Thymus (tissue), 11 donors: Measurements from ENCODE around the gene RELL2. TPM values are rescaled to one million over a fixed set of nuclear protein-coding genes. Genes with fewer than 3 reads are reported as not detected.

Experiments
- DNase-seq, 9 donors: peaks; one replicate each; pipeline ENCODE4 v3.0.0-alpha.2; 2013; ENCODE audit warnings: low spot score in 9 of 9, low read depth in 6 of 9, missing footprints in 1 of 9
- H3K27ac ChIP-seq, 2 donors: one replicate each; pipeline ENCODE4 v1.5.1; 2013; ENCODE audit warnings: control low read depth in 1 of 2, low read depth in 1 of 2, low read length in 1 of 2, mild to moderate bottlenecking in 1 of 2, moderate library complexity in 1 of 2
- H3K27me3 ChIP-seq, 2 donors: one replicate each; pipeline ENCODE4 v1.5.1; 2013; ENCODE audit warnings: low read length in 1 of 2; ENCODE audit not compliant: control insufficient read depth in 2 of 2, insufficient read depth in 1 of 2
- H3K36me3 ChIP-seq, 2 donors: one replicate each; pipeline ENCODE4 v1.5.1; 2013; ENCODE audit warnings: low read length in 1 of 2, mild to moderate bottlenecking in 1 of 2, moderate library complexity in 1 of 2; ENCODE audit not compliant: control insufficient read depth in 2 of 2, insufficient read depth in 2 of 2
- H3K4me1 ChIP-seq, 2 donors: one replicate each; pipeline ENCODE4 v1.5.1; 2013; ENCODE audit warnings: low read length in 2 of 2; ENCODE audit not compliant: control insufficient read depth in 2 of 2, insufficient read depth in 2 of 2
- H3K4me3 ChIP-seq, 2 donors: one replicate each; pipeline ENCODE4 v1.5.1; 2013; ENCODE audit warnings: low read length in 2 of 2, control low read depth in 1 of 2, mild to moderate bottlenecking in 1 of 2
- H3K9me3 ChIP-seq, 2 donors: one replicate each; pipeline ENCODE4 v1.5.1; 2013; ENCODE audit warnings: low read length in 1 of 2, mild to moderate bottlenecking in 1 of 2; ENCODE audit not compliant: control insufficient read depth in 2 of 2, insufficient read depth in 1 of 2
- WGBS: extraction: QIAGEN DNeasy Blood & Tissue Kit; methylation state at CpG from one replicate; pipeline ENCODE4 v1.1.7; 2013; 5-methylcytosine and 5-hydroxymethylcytosine counted together
- polyA plus RNA-seq: library from polyadenylated mRNA; stranded (reverse); fragments of 200-250 nt; gene quantifications from one replicate; pipeline ENCODE4 v1.2.3, GENCODE V29; 2013
- total RNA-seq: library from RNA; stranded (reverse); fragments of 120-200 nt; gene quantifications from one replicate; pipeline ENCODE4 v1.2.4, GENCODE V29; 2013
- donor health status: healthy.

Gene RELL2
- total and polyA plus RNA-seq, 2 donors: 10.0 to 20.8 TPM

- Histone ChIP-seq H3K4me3 (no peak overlapping the region), H3K9me3 (no peaks in the 10 kb centered on the region), H3K36me3 (peaks cover 29 to 36% of the 10 kb centered on the region in 2 donors), H3K4me1 (peaks cover 23 to 28% of the 10 kb centered on the region in 2 donors), H3K27ac (no peak overlapping the region), H3K27me3 (peaks cover 0 to 3% of the 10 kb centered on the region in 2 donors)
- DNase-seq: no peak
- 94% methylated on average over 12 of the region's 12 CpGs for WGBS
Measured at GRCh38 chr5:141639357-141640050, 2.7 kb downstream of the RELL2 start.

DNA sequence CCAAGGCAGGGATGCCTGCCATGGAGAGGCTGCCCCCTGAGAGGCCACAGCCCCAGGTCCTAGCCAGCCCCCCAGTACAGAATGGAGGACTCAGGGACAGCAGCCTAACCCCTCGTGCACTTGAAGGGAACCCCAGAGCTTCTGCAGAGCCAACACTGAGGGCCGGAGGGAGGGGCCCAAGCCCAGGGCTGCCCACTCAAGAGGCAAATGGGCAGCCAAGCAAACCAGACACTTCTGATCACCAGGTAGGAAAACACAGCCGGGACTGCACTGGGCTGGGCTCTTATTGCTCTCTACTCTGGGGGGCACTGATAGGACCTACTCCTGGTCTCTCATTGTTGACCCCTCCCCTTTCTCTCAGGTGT, 3.2 kb downstream of the RELL2 start:
- H3K27ac ChIP-seq: no peak overlapping the region
- peaks cover 28 to 33% of the 10 kb centered on the region in 2 donors for H3K36me3 ChIP-seq
- 96% methylated on average over 3 of the region's 3 CpGs for WGBS
- DNase-seq: no peak
- H3K27me3 ChIP-seq: peaks cover 0 to 3% of the 10 kb centered on the region in 2 donors
- no peaks in the 10 kb centered on the region for H3K9me3 ChIP-seq
- H3K4me3 ChIP-seq: no peak overlapping the region
- peaks cover 18 to 22% of the 10 kb centered on the region in 2 donors for H3K4me1 ChIP-seq

DNA sequence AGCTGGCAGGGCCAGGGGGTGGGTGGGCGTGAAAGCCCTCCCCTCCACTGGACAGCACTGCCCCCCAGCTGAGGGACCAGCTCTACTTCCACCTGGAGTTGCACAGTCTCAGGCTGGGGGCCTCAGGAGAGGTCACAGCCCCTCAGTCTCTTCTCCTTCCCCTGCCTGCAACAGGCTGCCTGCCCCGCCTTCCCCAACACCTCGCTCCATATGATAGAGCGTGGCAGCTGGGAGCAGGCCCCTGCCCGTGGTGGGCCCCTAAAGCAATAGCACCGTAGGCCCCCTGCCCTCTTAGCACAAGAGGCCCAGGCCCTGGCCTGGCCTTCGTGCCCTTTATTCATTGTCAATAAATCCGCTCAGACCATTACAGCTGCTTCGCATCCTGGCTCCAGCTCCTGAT, 3.9 kb downstream of the RELL2 start:
- WGBS: 97% methylated on average over 9 of the region's 9 CpGs
- Histone ChIP-seq H3K9me3 (no peaks in the 10 kb centered on the region), H3K27ac (no peak overlapping the region), H3K4me3 (no peak overlapping the region), H3K36me3 (peaks cover 28% of the 10 kb centered on the region in 2 donors), H3K4me1 (peaks cover 12 to 18% of the 10 kb centered on the region in 2 donors), H3K27me3 (peaks cover 0 to 3% of the 10 kb centered on the region in 2 donors)
- no peak for DNase-seq

- DNase-seq: no peak
- peaks cover 0 to 3% of the 10 kb centered on the region in 2 donors for H3K27me3 ChIP-seq
- H3K4me3 ChIP-seq: no peak overlapping the region
- H3K36me3 ChIP-seq: peaks cover 28 to 36% of the 10 kb centered on the region in 2 donors
- H3K9me3 ChIP-seq: no peaks in the 10 kb centered on the region
- no peak overlapping the region for H3K27ac ChIP-seq
- 98% methylated on average over 2 of the region's 2 CpGs for WGBS
- peaks cover 6 to 14% of the 10 kb centered on the region in 2 donors for H3K4me1 ChIP-seq
Measured at GRCh38 chr5:141641634-141642267, 5.0 kb downstream of the RELL2 start.

DNA sequence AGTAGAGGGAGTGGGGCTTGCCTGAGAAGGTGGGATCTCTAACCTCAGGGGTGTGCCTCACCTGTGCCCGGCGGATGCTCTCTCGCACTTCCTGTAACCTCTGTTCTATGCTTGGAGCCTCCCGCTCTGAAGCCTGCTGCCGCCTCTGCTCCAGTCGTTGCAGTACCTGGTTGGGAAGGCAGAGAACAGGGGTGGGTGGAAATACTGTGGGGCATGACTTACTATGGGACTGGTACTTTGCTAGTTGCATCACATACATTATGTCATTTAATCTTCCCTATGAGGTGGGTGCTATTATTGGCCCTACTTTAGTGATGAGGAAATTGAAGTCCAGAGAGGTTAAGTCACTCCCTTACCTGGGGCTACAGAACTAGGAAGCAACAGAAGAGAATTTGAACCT, 9.2 kb downstream of the RELL2 start:
- Histone ChIP-seq H3K9me3 (no peaks in the 10 kb centered on the region), H3K36me3 (peaks cover 10 to 23% of the 10 kb centered on the region in 2 donors), H3K27ac (no peak overlapping the region), H3K4me3 (no peak overlapping the region), H3K4me1 (peaks cover 2 to 7% of the 10 kb centered on the region in 2 donors), H3K27me3 (peaks cover 0 to 1% of the 10 kb centered on the region in 2 donors)
- WGBS: 96% methylated on average over 6 of the region's 6 CpGs
- no peak for DNase-seq

GRCh38 chr5:141647242-141647641, 10.4 kb downstream of the RELL2 start:
- Histone ChIP-seq H3K27me3 (peaks cover 0 to 8% of the 10 kb centered on the region in 2 donors), H3K9me3 (no peaks in the 10 kb centered on the region), H3K27ac (no peak overlapping the region), H3K4me3 (no peak overlapping the region), H3K4me1 (peaks cover 6 to 13% of the 10 kb centered on the region in 2 donors), H3K36me3 (peaks cover 0 to 19% of the 10 kb centered on the region in 2 donors)
- 97% methylated on average over 5 of the region's 5 CpGs for whole genome bisulfite sequencing
- no peak for DNase-seq

DNA sequence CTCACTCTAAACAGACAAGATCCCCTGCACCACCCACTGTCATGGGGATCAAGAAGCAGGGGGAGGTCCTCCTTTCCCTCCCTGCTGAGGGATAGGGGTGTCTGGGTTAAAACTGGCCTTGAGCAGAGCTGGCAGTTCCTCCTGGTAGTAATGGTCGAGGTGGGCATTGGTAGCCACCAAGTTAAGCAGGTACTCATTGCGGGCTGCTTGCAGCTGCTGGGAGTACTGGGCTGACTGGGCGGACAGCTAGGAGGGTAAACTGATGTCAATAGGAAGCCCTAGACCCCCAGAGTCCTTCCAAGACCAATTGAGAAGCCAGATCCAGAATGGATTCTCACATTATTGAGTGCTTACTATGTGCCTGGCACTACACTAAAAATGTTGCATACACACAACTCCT, 11.1 kb downstream of the RELL2 start:
- H3K4me1 ChIP-seq: peaks cover 6 to 13% of the 10 kb centered on the region in 2 donors
- H3K27me3 ChIP-seq: peaks cover 0 to 9% of the 10 kb centered on the region in 2 donors
- 94% methylated on average over 3 of the region's 3 CpGs for WGBS
- H3K27ac ChIP-seq: no peak overlapping the region
- no peaks in the 10 kb centered on the region for H3K9me3 ChIP-seq
- no peak for DNase-seq
- H3K4me3 ChIP-seq: no peak overlapping the region
- peaks cover 0 to 19% of the 10 kb centered on the region in 2 donors for H3K36me3 ChIP-seq

GRCh38 chr5:141649056-141649688, 12.4 kb downstream of the RELL2 start:
- H3K4me1 ChIP-seq: peaks cover 6 to 13% of the 10 kb centered on the region in 2 donors
- peaks cover 0 to 19% of the 10 kb centered on the region in 2 donors for H3K36me3 ChIP-seq
- H3K27ac ChIP-seq: no peak overlapping the region
- peaks cover 0 to 14% of the 10 kb centered on the region in 2 donors for H3K27me3 ChIP-seq
- no peak overlapping the region for H3K4me3 ChIP-seq
- H3K9me3 ChIP-seq: no peaks in the 10 kb centered on the region
- 98% methylated on average over 17 of the region's 17 CpGs for WGBS
- DNase-seq: no peak

DNA sequence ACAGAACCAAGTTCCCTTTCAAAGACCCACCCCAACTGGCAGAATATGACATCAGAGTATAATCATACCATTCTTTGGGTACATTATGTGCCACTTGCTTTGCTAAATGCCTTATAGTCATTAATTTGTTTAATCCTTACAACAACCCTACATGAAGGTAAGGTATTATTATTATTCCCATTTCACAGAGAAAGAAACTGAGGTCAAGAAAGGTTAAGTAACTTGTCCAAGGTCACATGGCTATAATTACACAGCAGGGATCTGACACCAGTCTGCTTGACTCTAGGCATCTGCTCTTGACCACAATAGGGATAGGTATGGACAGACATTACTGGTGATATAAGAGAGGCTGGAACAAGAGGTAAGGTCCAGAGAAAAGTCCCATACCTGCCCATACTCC, 13.2 kb downstream of the RELL2 start:
- peaks cover 0 to 14% of the 10 kb centered on the region in 2 donors for H3K27me3 ChIP-seq
- peaks cover 6 to 13% of the 10 kb centered on the region in 2 donors for H3K4me1 ChIP-seq
- no peaks in the 10 kb centered on the region for H3K9me3 ChIP-seq
- no peak for DNase-seq
- no peak overlapping the region for H3K4me3 ChIP-seq
- peaks cover 0 to 12% of the 10 kb centered on the region in 2 donors for H3K36me3 ChIP-seq
- no peak overlapping the region for H3K27ac ChIP-seq
